Body of pancreas (tissue), 4 donors: ENCODE measurements around the gene DRAM1. TPM values are rescaled to one million over a fixed set of nuclear protein-coding genes. Genes with fewer than 3 reads are reported as not detected.

Experiments used
- ATAC-seq: fragments of 150-250 bp; one replicate; pipeline ENCODE4 v1.9.1; 2016
- DNase-seq, 4 donors: peaks; one replicate each; pipeline ENCODE4 v3.0.0-alpha.2; 2019
- H3K27ac ChIP-seq, 4 donors: fragments of 200-600 bp; sonication (generic); 1 replicate in 3 of 4; 2 replicates in 1 of 4; pipeline versions ENCODE4 v1.5.1 to v1.6.1; 2016 to 2019; ENCODE audit warnings: mild to moderate bottlenecking in 1 of 4, mixed read lengths in 1 of 4, moderate library complexity in 1 of 4
- H3K27me3 ChIP-seq, 2 donors: fragments of 200-600 bp; sonication (generic); one replicate each; pipeline ENCODE4 v1.6.0; 2016; ENCODE audit warnings: mild to moderate bottlenecking in 1 of 2
- H3K36me3 ChIP-seq, 2 donors: fragments of 200-600 bp; sonication (generic); replicated peaks in 1 of 2; 2 replicates each; pipeline ENCODE4 v1.5.1; 2016; ENCODE audit warnings: low read depth in 2 of 2; ENCODE audit not compliant: insufficient read depth in 1 of 2
- H3K4me1 ChIP-seq: fragments of 200-600 bp; sonication (generic); one replicate; pipeline ENCODE4 v1.6.0; 2016
- H3K4me3 ChIP-seq, 2 donors: fragments of 200-600 bp; sonication (generic); 1 replicate in 1 of 2; 2 replicates in 1 of 2; pipeline ENCODE4 v1.5.1; 2016 to 2019
- H3K9me3 ChIP-seq, 3 donors: fragments of 200-600 bp; sonication (generic); 1 replicate in 2 of 3; 2 replicates in 1 of 3; pipeline ENCODE4 v1.5.1; 2016
- CTCF ChIP-seq, 7 experiments: fragments of 450-650 bp in 4 of 7; fragments of 200-600 bp in 3 of 7; sonication (generic) in 3 of 7; IDR thresholded peaks; one replicate each; pipeline ENCODE4 v1.5.1; 2016 to 2019; ENCODE audit warnings: antibody characterized with exemption in 7 of 7
- POLR2A ChIP-seq, 3 donors: fragments of 450-650 bp; IDR thresholded peaks; one replicate each; pipeline ENCODE4 v1.6.1; 2016; ENCODE audit warnings: antibody characterized with exemption in 3 of 3, mild to moderate bottlenecking in 2 of 3
- WGBS, 2 donors: methylation state at CpG; one replicate each; pipeline ENCODE4 v1.1.5; 2017; 5-methylcytosine and 5-hydroxymethylcytosine counted together
- intact Hi-C: fragments of 100-400 bp; cut with DNase I; formaldehyde crosslinking; loops from one replicate; pipeline ENCODE4 v1.15.1; 2023
- total RNA-seq, 2 donors: library from RNA; depleted of rRNA; stranded (reverse); fragments of >200 nt; gene quantifications; one replicate each; pipeline ENCODE4 v1.1.0, GENCODE V29; 2016

Gene DRAM1
- total RNA-seq, 2 donors from 2014 or later, result 2.6 to 14.5 TPM

DNA sequence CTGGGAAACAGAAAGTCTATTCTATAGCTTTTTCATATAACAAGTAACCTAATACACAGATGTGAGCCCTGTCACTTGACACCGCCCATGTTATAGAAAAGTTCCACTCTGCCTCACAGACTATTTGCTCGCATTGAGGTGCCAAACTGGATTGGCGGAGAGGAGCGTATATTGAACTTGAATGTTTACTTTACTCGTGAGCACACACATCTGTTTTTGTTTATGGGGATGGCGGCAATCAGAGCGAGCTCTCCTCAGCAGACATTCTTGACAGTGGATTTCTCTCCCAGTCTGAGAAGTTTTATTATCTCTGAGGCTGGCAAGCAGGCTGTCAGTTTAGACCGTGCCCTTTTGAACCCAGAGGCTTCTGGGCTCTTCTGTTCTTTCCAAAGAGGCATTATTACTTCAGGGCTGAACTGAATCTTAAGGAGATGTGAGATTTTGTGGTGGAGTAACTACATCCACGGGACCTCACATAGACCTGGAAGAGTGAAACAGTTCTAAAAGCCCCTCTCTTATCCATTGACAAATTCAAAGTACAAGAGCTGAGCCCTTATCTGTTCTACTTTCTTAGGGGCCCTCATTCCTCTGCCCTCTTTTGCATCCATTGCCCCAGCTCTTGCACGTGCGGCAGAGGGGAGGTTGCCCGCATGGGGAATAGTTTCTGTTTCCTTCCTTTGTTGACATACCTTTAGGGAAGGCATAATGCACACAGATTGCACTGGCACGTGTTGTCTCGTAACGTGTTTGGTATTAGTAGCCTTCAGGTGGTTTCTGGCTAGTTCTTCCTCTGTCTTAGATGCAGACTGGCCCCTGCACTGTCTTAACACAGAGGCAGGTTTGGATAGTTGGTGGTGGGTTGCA, 68.2 kb downstream of the DRAM1 start:
- ATAC-seq (no peak), DNase-seq (no peak)
- no peak for TF ChIP-seq POLR2A (IDR thresholded peaks at IDR 0.05)
- no peak for TF ChIP-seq CTCF (IDR thresholded peaks at IDR 0.05)
- Histone ChIP-seq H3K4me1 (no peaks in the 10 kb centered on the region), H3K27me3 (no peaks in the 10 kb centered on the region), H3K9me3 (no peaks in the 10 kb centered on the region), H3K4me3 (no peak overlapping the region), H3K27ac (no peak overlapping the region), H3K36me3 (no peaks in the 10 kb centered on the region)
- 32 to 41% methylated on average over 15 of the region's 15 CpGs for WGBS, 2 donors
- intact Hi-C loops, result no loop called here

GRCh38 chr12:101946233-101946611, 68.8 kb downstream of the DRAM1 start:
- intact Hi-C loops, result no loop called here
- H3K27ac ChIP-seq, result no peak overlapping the region

GRCh38 chr12:101947316-101947715, 69.9 kb downstream of the DRAM1 start:
- ATAC-seq, result no peak
- TF ChIP-seq POLR2A (IDR thresholded peaks at IDR 0.05) (no peak), CTCF (IDR thresholded peaks at IDR 0.05) (no peak)

More at GRCh38 chr12:101946233-101946611, 68.8 kb downstream of the DRAM1 start:
- ATAC-seq, result no peak
- H3K9me3 ChIP-seq, result no peaks in the 10 kb centered on the region
- DNase-seq, result no peak
- TF ChIP-seq POLR2A (IDR thresholded peaks at IDR 0.05) (no peak), CTCF (IDR thresholded peaks at IDR 0.05) (no peak)
- WGBS, 2 donors, result 94 to 95% methylated on average over 1 of the region's 1 CpG
- H3K36me3 ChIP-seq, result no peaks in the 10 kb centered on the region
- no peaks in the 10 kb centered on the region for H3K4me1 ChIP-seq
- no peak overlapping the region for H3K4me3 ChIP-seq
- no peaks in the 10 kb centered on the region for H3K27me3 ChIP-seq

GRCh38 chr12:101948365-101948764, 71.0 kb downstream of the DRAM1 start:
- H3K36me3 ChIP-seq, result no peaks in the 10 kb centered on the region
- no peak overlapping the region for H3K4me3 ChIP-seq
- no peaks in the 10 kb centered on the region for H3K4me1 ChIP-seq
- TF ChIP-seq CTCF (IDR thresholded peaks at IDR 0.05) (no peak), POLR2A (IDR thresholded peaks at IDR 0.05) (no peak)
- ATAC-seq (no peak), DNase-seq (no peak)
- H3K27ac ChIP-seq, result no peak overlapping the region
- H3K27me3 ChIP-seq, result no peaks in the 10 kb centered on the region
- H3K9me3 ChIP-seq, result no peaks in the 10 kb centered on the region
- intact Hi-C loops, result no loop called here
- 78 to 91% methylated on average over 3 of the region's 3 CpGs for WGBS, 2 donors

More at GRCh38 chr12:101947316-101947715, 69.9 kb downstream of the DRAM1 start:
- H3K27ac ChIP-seq, result no peak overlapping the region
- H3K9me3 ChIP-seq, result no peaks in the 10 kb centered on the region
- H3K4me1 ChIP-seq, result no peaks in the 10 kb centered on the region
- no peaks in the 10 kb centered on the region for H3K27me3 ChIP-seq
- WGBS, 2 donors, result 86 to 100% methylated on average over 1 of the region's 1 CpG
- H3K36me3 ChIP-seq, result no peaks in the 10 kb centered on the region
- DNase-seq, result no peak
- H3K4me3 ChIP-seq, result no peak overlapping the region
- intact Hi-C loops, result no loop called here
